Stimulated activated CD8-positive, alpha-beta memory T cell treated with anti-CD3 and anti-CD28 coated beads, Interleukin-7, amount 100 ng/mL, for 4 hours (primary cell): Measurements from ENCODE around the gene RASL10A.

Experiments used
- DNase-seq, 2 donors: peaks; one replicate each; pipeline ENCODE4 v3.0.0-alpha.2; 2020; ENCODE audit warnings: low read depth in 2 of 2

The RASL10A gene

DNA sequence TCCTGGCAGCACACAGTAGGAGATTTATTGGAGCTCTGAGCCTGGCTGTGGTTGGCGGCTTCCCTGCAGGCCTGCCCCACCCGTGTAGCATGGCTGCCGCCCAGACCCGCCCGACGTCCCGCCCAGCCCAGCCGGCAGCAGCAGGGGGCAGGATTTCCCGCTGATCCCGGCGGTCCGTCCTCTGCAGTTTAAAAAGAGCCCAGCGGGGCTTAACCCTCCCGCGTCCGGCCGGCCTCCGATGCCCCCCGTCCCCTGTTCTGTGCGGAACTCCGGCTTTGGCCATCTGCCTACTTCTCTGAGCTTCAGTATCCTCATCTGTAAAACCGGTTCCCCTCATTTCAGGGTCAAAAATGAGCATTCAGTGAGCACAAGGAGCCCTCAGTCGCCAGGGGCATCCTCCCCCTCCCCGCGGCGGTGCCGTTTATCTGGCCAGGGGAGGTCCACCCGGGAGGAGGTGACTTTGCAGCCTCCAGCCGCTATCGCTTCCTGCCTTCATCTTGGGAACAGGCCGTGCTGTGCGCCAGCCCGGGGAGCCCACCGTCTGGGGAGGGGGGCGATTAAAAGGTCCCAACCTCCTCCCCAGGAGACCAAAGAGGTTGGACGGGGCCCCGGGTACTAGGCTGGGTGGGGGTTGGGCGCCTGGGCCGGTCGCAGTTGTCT is 9.2 kb downstream of the RASL10A start, which contains the start of gene GAS2L1:
Gene GAS2L1, plus strand, starts transcription at position 476 of the 660 bp plus-strand sequence. CDS start 1,456 bp downstream, outside the sequence.
- DNase-seq = no peak

DNA sequence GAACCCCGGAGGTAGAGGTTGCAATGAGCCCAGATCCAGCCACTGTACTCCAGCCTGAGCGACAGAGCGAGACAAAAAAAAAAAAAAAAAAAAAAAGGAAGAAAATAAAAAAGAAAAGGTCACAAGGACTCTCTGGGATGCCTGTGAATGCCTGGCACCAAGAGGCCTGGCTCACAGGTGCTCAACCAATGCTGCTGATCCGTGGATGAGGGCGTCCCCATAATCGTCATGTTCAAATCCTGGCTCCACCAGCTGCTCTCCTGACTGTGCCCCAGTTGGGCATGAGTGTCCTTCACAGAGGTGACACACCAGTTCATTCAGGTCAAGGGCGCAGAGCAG is 9.7 kb downstream of the RASL10A start:
- DNase-seq = no peak

DNA sequence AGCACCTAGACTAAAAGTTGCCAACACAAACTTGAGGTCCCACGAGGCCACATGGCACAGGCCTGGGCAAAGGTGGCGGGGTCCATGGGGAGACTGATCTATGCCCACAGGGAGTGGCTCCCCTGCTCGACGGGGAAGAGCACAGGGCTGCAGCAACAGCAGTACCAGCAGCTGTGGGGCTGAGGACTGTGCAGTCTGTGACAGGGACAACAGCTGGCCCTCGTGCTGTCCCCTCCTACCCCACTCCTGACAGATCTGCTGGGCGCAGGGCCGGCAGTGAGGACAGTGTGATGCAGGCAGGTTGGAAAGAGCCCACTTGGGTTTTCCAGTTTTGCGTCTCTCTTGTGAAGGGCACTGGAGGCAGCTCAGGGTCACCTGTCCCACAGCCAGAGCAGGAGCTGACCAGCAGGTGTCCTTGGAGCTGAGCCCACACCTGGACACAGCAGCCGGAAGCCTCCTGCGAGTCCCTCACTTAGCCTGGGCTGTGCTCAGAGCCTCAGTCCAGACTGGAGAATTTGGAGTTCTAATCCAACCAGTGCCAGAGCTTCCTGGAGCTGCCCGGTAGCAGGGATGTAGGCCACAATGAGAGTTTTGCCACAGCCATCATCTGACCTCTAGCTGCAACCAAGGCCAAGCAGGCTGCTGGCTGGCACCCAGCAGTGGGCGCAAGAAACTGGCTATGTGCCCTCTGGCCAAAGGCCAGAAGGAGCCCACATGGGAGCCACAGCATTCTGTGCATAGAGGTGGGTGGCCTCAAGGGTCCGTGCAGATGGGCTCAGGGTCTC is 12.6 kb downstream of the RASL10A start:
- DNase-seq = no peak

DNA sequence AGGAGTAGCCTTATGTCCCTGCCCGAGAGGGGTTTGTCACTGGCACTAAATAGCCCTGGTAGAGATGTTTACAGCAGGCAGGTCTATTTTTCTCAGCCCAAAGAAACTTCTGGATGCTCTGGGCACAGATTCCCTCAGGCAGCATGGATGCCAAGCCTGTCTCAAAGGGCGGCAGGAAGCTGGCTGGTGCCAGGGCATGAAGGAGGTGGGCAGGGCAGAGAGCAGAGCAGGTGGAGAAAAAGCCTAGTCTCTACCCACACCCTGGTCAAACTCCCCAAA is 13.2 kb downstream of the RASL10A start:
- DNase-seq = no peak

DNA sequence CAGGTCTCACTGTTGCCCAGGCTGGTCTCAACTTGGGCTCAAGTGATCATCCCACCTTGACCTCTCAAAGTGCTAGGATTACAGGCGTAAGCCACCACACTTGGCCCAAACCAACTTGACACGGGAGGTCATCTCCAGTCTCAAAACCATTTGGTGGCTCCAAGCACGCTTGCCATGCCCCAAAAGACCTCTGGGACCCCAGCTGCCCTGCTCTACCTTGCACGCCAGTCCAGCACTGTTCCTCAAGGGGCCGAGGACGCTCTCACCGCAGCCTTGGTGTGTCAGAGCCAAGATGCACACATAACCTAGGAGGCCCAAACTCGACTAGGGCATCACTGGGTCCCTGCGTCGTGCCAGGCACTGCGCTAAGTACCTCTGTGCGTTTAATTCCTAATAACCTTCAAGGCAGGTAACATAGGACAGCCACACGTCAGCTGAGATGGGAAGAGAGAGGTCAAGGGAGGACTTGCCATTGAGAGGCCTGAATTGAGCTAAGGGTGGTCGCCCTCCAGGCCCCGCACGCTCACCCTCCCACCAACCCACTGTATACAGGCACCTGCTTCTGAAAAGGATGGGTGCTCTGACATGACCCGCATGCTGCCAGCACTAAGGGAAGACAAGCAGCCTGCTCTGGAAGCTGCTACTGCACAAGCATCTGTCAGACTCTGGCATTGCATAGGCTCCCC is 13.6 kb downstream of the RASL10A start:
- DNase-seq = no peak

DNA sequence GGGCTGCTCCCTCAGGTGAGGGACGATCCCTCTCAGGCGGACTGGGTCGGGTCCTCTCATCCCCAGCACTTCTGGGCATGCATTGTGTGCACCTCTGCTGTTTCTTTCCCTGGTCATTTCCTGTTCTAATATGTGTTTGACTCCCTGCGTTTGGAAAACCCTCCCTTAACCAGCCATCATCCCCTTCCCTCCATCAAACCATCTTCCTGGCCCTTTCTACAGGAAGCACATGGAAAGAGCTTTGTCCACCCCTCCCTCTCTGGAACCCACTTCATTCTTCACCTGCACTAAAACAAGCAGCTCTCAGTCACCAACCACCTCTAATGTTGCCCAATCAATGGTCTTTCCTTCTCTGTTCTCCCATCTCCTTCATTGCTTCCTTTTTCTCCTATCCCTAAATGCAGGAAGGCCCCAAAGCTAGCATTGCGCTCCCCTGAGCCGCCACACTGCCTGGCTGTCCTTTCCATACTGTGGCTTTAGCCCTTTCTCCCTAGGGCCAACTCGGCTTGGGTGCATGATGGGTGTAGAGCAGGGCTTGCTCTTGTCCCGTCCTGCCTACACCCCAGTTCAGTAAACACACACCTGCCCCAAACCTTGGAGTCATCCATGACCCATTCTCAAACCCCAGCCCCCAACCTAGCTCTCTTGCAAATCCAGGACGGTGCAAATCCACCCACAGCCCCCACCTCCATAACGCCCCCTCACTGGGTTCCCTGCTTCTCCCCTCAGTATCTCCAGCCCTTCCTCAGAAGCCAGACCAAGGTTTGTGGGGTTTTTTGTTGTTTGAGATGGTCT is 14.5 kb downstream of the RASL10A start:
- no peak for DNase-seq

DNA sequence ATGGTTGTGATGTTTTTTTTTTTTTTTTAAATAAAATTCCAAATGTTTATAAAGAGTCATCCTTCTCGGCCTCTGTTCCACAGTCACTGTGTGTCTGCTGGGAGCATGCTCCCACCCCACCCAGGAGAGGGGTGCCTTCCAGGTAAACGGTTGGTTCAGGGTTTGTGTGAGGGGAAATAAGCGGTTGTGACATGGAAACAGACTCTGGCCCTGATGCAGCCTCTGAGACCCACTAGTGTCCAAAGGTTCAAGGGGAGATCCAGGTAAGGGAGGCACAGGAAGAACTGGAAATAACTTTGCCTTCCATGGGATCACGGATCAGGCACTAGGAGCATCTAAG is 15.1 kb downstream of the RASL10A start:
- no peak for DNase-seq

DNA sequence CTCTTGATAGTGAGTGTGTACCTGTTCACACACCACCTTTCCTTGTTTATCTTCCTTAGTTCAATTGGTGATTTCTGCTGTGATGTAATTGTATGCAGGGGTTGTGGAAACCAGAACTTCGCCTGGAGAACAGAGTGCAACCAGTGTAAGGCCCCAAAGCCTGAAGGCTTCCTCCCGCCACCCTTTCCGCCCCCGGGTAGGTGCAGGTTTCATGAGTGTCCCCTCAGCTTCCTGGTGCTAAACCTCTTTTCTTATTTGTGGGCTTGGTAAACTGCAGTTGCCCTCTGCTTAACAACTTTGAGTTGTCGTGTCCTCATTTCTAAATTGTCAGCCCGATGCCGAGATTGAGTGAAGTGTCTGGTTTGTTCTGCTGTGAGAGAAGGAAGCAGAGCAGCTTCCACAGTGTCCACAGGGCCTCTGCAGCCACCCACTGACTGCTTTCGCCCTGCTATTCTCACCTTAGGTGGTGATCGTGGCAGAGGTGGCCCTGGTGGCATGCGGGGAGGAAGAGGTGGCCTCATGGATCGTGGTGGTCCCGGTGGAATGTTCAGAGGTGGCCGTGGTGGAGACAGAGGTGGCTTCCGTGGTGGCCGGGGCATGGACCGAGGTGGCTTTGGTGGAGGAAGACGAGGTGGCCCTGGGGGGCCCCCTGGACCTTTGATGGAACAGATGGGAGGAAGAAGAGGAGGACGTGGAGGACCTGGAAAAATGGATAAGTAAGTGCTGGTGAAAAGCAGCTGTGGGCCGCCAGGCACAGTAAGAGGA is 16.2 kb downstream of the RASL10A start:
- no peak for DNase-seq

DNA sequence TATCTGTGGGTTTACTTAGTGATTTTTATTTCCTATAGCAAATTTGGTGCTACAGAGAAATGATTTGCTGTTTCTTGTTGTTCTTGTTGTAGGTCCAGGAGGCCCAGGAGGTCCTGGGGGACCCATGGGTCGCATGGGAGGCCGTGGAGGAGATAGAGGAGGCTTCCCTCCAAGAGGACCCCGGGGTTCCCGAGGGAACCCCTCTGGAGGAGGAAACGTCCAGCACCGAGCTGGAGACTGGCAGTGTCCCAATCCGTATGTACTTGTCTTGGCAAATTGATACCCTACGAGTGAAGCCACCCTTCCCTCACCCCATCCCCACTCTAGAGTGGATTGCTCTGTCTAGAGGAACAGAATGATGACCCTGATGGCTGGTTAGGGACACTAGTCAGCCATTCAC is 16.9 kb downstream of the RASL10A start:
- no peak for DNase-seq

DNA sequence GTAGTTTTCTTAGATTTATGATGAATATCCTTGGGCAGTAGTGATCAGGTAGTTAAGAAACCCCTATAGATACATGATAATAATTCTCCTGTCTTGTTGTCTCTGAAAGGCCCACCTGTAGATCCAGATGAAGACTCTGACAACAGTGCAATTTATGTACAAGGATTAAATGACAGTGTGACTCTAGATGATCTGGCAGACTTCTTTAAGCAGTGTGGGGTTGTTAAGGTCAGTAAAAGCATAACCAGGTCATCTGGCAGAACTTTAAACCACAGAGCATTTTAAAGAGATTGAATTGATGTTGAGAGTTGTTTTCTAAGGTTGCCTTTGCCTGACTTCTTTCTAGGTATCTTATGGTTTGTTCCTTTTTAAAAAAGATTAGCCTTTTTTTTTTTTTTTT is 23.1 kb downstream of the RASL10A start:
- no peak for DNase-seq

DNA sequence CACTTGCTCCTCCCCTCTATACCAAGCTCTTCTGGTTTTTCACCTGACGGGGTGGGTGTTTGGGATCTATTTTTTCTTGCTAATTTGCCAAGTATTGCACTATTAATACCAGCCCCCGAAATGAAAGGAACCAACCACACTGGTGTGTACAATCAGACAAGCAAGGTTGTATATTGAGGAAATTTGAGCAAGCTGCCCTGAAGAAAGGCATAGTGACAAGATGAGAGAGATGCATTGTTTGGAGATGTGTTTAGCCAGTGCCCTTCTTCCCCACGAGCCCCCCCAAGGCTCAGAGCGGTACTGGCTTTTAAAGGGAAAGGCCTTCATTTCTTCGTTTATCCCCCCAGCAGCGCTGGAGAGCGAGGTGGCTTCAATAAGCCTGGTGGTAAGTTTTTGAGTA is 24.3 kb downstream of the RASL10A start:
- DNase-seq = no peak

DNA sequence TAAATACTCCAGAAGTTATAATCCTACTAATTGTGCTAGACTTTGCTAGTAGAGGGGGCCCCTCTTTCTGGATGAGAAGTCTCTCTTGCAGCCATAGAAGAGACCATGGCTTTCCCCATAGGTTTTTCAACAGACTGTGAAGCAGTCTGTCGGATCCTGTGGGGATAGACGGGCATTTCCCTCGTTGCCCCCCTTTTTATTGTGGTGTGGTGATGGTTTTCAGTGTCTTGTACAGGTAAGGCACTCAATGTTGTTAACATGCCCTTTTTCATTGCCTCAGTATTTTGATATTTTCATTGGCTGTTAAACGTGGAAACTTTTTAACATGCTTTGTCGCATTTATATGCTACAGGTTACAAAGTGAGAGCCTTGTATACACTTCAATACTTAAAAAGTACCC is 25.4 kb downstream of the RASL10A start:
- no peak for DNase-seq

DNA sequence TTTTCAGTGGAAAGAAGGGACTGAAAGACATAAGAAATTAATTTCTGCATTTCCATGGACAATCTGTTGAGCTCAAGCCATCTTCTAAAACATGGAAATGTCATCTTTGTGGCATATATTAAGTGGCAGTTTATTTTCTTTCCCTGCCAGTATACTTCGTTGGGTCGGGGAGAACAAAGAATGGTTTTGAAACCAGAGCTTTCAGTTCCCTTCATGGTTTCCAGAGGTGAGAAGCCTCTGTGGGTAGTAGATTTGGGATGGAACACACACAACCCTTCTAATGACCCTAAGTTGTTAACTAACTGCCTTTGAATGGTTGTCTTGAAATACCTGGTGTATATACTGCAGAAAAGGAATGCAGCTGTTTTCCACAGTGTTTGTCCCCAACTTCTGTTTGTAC is 26.7 kb downstream of the RASL10A start:
- no peak for DNase-seq

DNA sequence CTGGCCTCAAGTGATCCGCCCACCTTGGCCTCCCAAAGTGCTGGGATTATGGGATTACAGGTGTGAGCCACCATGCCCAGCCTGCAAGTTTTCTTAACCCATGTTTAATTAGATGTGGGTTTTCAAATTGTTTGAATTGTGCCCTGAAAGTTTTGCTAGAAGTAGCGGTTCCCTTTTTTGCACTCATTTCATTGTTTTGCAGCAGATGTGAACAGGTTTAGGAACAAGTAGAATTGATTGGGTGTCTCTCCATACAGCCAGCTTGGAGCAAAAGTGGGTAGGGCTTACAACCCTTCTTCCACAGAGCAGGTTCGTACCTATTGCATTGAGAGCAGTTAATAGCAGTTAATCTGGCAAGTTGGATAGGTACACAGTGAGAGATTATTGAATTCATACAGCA is 31.3 kb downstream of the RASL10A start:
- DNase-seq = no peak

DNA sequence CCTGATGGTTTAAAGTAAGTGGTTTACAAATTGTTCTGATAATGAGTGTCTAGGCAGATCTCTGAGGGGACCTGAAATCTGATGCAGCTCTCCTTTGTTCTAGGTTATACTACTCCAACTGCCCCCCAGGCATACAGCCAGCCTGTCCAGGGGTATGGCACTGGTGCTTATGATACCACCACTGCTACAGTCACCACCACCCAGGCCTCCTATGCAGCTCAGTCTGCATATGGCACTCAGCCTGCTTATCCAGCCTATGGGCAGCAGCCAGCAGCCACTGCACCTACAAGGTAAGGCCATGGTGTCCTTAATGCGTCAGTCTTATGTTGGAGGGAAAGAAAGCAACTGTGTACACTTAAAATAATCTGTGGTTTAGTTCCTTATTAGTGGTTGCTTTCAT is 37.6 kb downstream of the RASL10A start:
- no peak for DNase-seq

DNA sequence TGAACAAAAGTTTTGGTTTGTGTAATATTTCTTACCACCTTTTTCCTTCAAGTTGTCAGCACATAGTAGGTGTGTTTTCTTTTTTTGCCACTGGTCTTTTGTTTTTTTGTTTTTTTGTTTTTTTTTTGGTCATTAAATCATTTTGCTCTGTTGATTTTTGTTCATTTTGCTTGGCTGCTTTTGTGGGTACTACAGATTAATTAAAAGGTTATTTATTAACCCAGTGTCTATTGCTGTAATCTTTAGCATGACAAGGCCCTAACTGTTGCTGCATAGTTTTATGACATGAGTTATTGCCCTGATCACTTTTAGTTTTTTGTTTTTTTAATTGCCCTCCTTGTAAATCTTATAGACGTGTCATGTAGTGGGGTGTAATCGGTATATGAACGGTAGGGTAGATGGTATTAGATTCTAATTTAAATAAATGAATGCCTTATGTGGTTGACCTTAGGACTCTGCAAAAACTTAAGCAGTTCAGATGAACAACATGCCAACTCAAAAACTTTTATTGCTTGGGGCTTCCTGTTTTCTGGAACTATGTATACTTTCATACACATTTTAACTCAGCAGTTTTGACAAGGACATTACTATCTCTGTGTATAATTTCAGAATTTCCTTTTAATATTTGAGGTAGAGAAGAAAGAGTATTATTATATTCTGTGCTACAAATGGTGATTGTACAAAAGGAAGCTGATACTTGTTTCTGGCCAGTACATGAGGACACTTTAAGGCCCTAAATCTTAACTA is 39.5 kb downstream of the RASL10A start:
- DNase-seq = no peak

DNA sequence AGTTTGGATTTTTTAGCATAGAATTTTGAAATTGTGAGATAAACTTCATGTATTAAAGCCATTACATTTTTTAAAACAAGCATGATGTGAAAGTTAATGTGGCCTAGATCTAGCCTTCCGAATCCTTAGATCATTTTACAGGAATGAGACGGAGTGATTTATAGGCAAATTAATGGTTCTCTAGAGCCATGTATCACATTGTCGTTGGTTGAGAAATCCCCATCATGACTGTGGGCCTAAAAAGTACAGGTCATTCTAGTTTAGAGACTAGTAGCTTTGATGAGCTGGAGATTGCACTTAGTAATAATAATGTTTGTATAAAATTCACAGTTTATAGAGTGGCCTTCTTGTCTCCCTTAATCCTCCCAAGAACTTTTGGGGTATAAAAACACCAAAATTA is 40.3 kb downstream of the RASL10A start:
- DNase-seq = no peak

DNA sequence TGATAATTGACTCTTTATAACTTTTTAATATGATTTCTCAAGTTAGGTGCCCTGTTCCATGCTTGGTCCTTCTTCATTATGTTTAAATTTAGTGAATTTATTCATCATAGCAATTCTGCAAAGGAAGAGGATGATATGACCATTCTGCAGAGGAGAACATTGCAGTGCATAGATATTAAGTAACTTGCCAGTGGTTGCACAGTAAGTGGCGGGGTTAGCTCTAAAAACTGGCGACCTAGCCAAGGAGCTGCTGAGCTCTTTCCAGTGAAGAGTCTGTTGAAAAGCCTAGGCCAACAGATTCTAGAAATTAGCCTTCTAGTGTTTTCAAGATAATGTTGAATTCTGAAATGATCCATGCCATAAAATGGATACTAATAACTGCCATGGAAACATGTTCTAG is 42.9 kb downstream of the RASL10A start:
- DNase-seq = no peak

DNA sequence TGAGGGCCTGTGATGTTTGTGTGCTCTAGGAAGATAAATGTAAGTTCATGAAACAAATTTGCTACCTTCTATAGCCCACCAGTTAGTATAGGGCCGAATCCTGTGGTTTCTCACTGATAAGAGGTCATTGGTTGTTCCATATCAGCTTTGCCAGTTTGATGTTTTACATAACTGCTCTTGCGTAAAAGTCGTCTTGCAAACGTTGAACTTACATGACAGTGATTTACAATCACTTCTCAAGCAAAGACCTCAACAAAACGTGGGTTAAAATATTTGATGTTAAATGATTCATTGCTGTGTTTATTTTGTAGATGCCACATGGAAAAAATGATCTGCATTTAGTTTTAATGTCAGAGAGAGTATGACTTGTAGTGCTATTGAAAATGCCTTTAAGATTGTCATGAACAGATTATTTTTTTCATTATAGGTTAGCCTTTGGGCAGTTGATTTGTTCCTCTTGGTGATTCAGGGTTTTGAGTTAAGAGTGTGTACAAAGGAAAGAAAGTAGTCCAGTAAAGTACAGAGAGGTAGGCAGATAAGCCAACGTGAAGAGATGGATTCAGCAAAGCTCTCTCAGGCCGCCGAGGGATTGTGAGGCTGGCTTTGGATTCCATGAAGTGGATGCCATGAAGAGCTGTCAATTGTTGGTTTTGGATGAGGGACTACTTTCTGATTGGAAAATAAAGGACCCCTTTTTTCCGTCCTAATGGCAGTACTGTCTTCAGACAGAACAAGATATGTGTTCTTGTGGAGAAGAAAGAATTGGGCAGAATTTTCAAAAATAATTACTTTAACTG is 44.8 kb downstream of the RASL10A start:
- DNase-seq = no peak

DNA sequence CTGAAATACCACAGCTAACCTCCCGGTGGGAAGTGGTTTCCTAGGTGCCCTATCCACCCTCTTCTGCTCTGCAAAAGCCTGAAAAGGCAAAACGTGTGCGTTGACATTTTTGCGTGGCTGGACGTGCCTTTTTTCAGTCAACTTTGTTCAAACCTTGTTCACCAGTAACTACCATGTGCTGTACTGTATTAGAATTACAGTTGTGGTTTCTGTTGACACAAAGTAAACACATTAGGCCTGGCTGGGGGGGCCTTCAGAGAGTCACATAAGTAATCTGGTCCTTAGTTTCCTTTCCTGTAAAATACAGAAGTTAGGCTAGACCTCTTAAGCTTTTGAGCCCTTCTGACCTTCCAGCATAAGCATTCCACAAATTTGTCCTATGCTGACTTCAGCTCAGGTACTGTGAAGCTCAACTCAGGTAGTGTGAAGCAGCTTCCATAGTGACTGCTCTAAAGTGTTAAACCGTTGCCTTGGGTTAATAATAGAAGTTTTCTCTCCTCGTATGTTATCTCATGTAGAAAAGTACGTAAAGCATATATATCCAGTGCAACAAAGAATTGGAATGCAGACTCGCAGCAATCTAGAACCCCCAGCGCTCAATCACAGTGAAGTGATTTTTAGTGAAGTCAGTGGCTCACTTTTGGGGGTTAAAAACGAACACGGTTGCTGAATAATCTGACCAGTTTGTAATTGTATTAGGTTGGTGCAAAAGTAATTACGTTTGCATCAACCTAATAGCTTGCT is 45.6 kb downstream of the RASL10A start:
- DNase-seq = no peak
